ENCODE data around the gene CD300LD. TPM values are rescaled to one million over a fixed set of nuclear protein-coding genes. Genes with fewer than 3 reads are reported as not detected.

The CD300LD gene
- total and polyA plus RNA-seq, 10 of the 15 experiments (the other 5 are each of a cell fraction or from before 2014, with no cell fraction given), result not detected

GRCh38 chr17:74632617-74633016, 40.5 kb upstream of the CD300LD start:
- Histone ChIP-seq H3K9ac (ENCODE audit: control insufficient read depth, insufficient read depth, low read length) (no peak overlapping the region), H3K79me2 (ENCODE audit: control insufficient read depth, insufficient read depth, low read length) (no peaks in the 10 kb centered on the region), H3K27ac (ENCODE audit: control insufficient read depth, insufficient read depth) (no peak overlapping the region), H2AFZ (ENCODE audit: control insufficient read depth, low read depth, low read length) (no peak overlapping the region), H4K20me1 (ENCODE audit: control insufficient read depth, insufficient read depth) (no peaks in the 10 kb centered on the region; the same call in 1 of the 2 replicates), H3K4me2 (ENCODE audit: control insufficient read depth, insufficient read depth) (no peak overlapping the region), H3K4me3 (no peak overlapping the region), H3K27me3 (replicated peaks in 1 of 2; ENCODE audit: control insufficient read depth in 2 of 2, insufficient read depth in 2 of 2, low read length in 1 of 2) (no peaks in the 10 kb centered on the region; a peak in 1 of 4 replicates), H3K36me3 (ENCODE audit: control insufficient read depth in 2 of 2, insufficient read depth in 2 of 2, low read length in 1 of 2) (no peaks in the 10 kb centered on the region), H3K4me1 (ENCODE audit: control insufficient read depth, insufficient read depth, low read length) (peaks cover 25% of the 10 kb centered on the region), H3K9me3 (replicated peaks; ENCODE audit: control insufficient read depth, insufficient read depth, low read length) (no peaks in the 10 kb centered on the region; the same call in 2 of the 3 replicates)
- POLR2A ChIA-PET, result no interaction called here
- intact Hi-C loops (cut with micrococcal nuclease; ENCODE audit: unreplicated experiment), result no loop called here
- RAD21 ChIA-PET (ENCODE audit: unreplicated experiment), result interaction anchor here (0.7 to 1.3 kb wide), 4 partner anchors 9 to 105 kb away, joined by 4 to 8 read pairs (median 4); partner anchors contain the start of gene RAB37
- TF ChIP-seq BHLHE40 (IDR thresholded peaks at IDR 0.05; ENCODE audit: borderline replicate concordance in 1 of 2, low read depth in 2 of 2, low read length in 1 of 2) (no peak), MLLT1 (IDR thresholded peaks at IDR 0.05) (peak; percentile 40; the same call in 1 of the 2 replicates)
- BruUV-seq (replicated peaks), result no TSS peak
- in situ Hi-C loops (cut with MboI), result no loop called here
- 85% methylated on average over 9 of the region's 9 CpGs for WGBS (ENCODE audit: insufficient coverage, insufficient replicate concordance, low lambda C conversion rate, missing lambda C conversion rate)
- SMC1A ChIA-PET (ENCODE audit: uncharacterized antibody, unreplicated experiment), result interaction anchor here (0.8 to 1.8 kb wide), 7 partner anchors 12 to 105 kb away, joined by 3 to 7 read pairs (median 3); no protein-coding TSS in a partner anchor
- no peak for ATAC-seq
- no peak for DNase-seq (ENCODE audit: low read depth, low spot score)
- CTCF ChIA-PET, result interaction anchor here (0.9 to 4.0 kb wide), 6 partner anchors 24 to 264 kb away, joined by 3 to 12 read pairs (median 3); partner anchors contain the start of gene GPR142
- FAIRE-seq, result no peak

Measured in GM12878 (cell line).